Karpas-422 (cell line): ENCODE data around the gene MAPK12. TPM values are rescaled to one million over a fixed set of nuclear protein-coding genes. Genes with fewer than 3 reads are reported as not detected.

Source experiments
- DNase-seq: peaks from one replicate; pipeline ENCODE4 v3.0.0-alpha.2; 2015
- H2AFZ ChIP-seq: fragments of 200-600 bp; sonication (generic); 2 replicates; pipeline ENCODE4 v1.6.1; 2014; ENCODE audit warnings: antibody characterized with exemption, low read length, mixed read lengths
- H3K27ac ChIP-seq: fragments of 200-600 bp; sonication (generic); 2 replicates; pipeline ENCODE4 v1.5.1; 2014; ENCODE audit warnings: mild to moderate bottlenecking, low read length, moderate library complexity
- H3K27me3 ChIP-seq: fragments of 200-600 bp; sonication (generic); 2 replicates; pipeline ENCODE4 v1.6.1; 2014; ENCODE audit warnings: low read length, mixed read lengths
- H3K36me3 ChIP-seq: fragments of 200-600 bp; sonication (generic); 2 replicates; pipeline ENCODE4 v1.6.1; 2014; ENCODE audit warnings: low read length, mixed read lengths; ENCODE audit not compliant: insufficient read depth
- H3K4me1 ChIP-seq: fragments of 200-600 bp; sonication (generic); 2 replicates; pipeline ENCODE4 v1.6.1; 2014; ENCODE audit warnings: mild to moderate bottlenecking, low read length, mixed read lengths
- H3K4me2 ChIP-seq: fragments of 200-600 bp; sonication (generic); 2 replicates; pipeline ENCODE4 v1.6.1; 2014; ENCODE audit warnings: low read length, low read depth, mild to moderate bottlenecking; ENCODE audit not compliant: poor library complexity, severe bottlenecking
- H3K4me3 ChIP-seq: fragments of 200-600 bp; sonication (generic); 2 replicates; pipeline ENCODE4 v1.5.1; 2014; ENCODE audit warnings: mild to moderate bottlenecking, antibody characterized with exemption, low read length, mixed read lengths
- H3K79me2 ChIP-seq: fragments of 200-600 bp; sonication (generic); 2 replicates; pipeline ENCODE4 v1.6.1; 2014; ENCODE audit warnings: mild to moderate bottlenecking, low read length, mixed read lengths
- H3K9ac ChIP-seq: fragments of 200-600 bp; sonication (generic); 2 replicates; pipeline ENCODE4 v1.6.0; 2014; ENCODE audit warnings: low read length
- H3K9me2 ChIP-seq: fragments of 200-600 bp; sonication (generic), shearing (Covaris generic); replicated peaks from 2 replicates; pipeline ENCODE4 v1.6.0; 2014; ENCODE audit warnings: mild to moderate bottlenecking, low read length, moderate library complexity; ENCODE audit not compliant: insufficient read depth
- H3K9me3 ChIP-seq: fragments of 300-700, 200-600 bp; sonication (generic); 2 replicates; pipeline ENCODE4 v1.6.1; 2014; ENCODE audit warnings: low read length, mixed read lengths
- H4K20me1 ChIP-seq: fragments of 200-600 bp; sonication (generic); 2 replicates; pipeline ENCODE4 v1.6.1; 2014; ENCODE audit warnings: mild to moderate bottlenecking, antibody characterized with exemption, low read length, low read depth; ENCODE audit not compliant: insufficient read depth
- total RNA-seq: library from RNA; depleted of rRNA; stranded (reverse); fragments of >200 nt; shearing (Covaris generic); gene quantifications from 2 replicates; pipeline ENCODE4 v1.2.3, GENCODE V29; 2014; ENCODE audit warnings: low replicate concordance

The MAPK12 gene
- total RNA-seq, 1 experiment from 2014 or later, result 45.4 TPM

DNA sequence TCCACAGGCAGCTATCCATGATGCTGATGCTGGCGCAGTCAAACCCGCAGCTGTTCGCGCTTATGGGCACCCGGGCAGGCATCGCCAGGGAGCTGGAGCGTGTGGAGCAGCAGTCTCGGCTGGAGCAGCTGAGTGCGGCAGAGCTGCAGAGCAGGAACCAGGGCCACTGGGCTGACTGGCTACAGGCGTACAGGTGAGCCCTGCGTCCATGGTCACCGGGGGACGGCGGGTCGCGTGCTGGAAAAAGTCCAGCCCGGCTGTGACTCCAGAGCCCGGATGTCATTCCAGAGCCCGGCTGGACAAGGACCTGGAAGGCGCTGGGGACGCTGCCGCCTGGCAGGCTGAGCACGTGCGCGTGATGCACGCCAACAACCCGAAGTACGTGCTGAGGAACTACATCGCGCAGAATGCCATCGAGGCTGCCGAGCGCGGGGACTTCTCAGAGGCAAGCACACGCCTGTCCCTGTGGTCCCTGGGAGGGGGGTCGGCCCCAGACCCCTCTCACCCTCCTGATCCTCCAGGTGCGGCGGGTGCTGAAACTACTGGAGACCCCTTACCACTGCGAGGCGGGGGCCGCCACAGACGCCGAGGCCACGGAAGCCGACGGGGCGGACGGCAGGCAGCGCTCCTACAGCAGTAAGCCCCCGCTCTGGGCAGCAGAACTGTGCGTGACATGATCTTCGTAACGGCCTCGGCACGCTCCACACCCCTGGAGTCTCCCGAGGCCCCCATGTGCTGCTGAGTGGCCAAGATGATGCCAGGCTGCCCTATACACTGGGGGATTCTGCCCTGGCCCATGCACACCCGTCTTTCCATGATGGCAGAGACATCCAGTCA is 44.6 kb downstream of the MAPK12 start:
- Histone ChIP-seq H3K4me2 (no peak overlapping the region), H3K36me3 (peaks cover 24% of the 10 kb centered on the region), H3K27me3 (no peaks in the 10 kb centered on the region), H3K4me3 (no peak overlapping the region), H3K79me2 (peaks cover 25% of the 10 kb centered on the region), H3K4me1 (peaks cover 6% of the 10 kb centered on the region), H3K9ac (no peak overlapping the region), H4K20me1 (peaks cover 11% of the 10 kb centered on the region; the same call in 1 of the 2 replicates), H3K9me3 (no peaks in the 10 kb centered on the region), H3K9me2 (no peaks in the 10 kb centered on the region), H3K27ac (no peak overlapping the region), H2AFZ (no peak overlapping the region)
- no peak for DNase-seq

DNA sequence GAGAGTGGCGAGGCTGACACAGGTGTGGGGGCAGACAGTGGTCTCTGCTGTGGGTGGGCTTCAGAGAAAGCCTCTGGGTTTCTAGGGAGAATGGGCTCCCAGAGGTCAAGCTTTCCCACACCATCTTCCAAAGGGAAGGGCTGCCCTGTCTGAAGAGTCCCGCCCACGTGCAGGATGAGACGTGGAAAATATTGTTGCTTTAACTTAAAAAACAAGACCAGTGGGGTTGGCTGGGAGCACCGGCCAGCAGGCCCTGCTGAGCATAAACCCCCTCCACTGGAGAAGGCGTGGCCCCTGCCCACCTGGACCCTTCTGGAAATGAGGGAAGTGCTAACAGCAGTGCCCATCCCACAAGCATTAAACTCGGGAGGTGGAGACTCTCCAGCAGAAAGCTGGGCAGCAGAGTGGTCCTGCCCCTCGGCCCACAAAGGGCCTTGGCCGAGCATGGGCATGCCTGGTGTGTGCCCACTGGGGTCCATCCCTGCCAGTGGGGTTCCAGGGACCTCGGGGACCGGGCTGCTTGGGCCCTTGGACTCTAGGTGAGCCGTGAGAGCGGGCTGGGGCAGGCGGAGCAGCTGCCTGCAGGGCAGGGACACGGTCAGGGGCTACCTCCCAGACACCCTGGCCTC is 45.3 kb downstream of the MAPK12 start:
- H2AFZ ChIP-seq, result no peak overlapping the region
- H3K79me2 ChIP-seq, result peaks cover 29% of the 10 kb centered on the region
- H3K4me1 ChIP-seq, result peaks cover 6% of the 10 kb centered on the region
- H3K27ac ChIP-seq, result no peak overlapping the region
- peaks cover 27% of the 10 kb centered on the region for H3K36me3 ChIP-seq
- H3K4me2 ChIP-seq, result no peak overlapping the region
- DNase-seq, result no peak
- H3K9me3 ChIP-seq, result no peaks in the 10 kb centered on the region
- peaks cover 13% of the 10 kb centered on the region; the same call in 1 of the 2 replicates for H4K20me1 ChIP-seq
- no peak overlapping the region for H3K9ac ChIP-seq
- no peaks in the 10 kb centered on the region for H3K9me2 ChIP-seq
- H3K27me3 ChIP-seq, result no peaks in the 10 kb centered on the region
- H3K4me3 ChIP-seq, result no peak overlapping the region

DNA sequence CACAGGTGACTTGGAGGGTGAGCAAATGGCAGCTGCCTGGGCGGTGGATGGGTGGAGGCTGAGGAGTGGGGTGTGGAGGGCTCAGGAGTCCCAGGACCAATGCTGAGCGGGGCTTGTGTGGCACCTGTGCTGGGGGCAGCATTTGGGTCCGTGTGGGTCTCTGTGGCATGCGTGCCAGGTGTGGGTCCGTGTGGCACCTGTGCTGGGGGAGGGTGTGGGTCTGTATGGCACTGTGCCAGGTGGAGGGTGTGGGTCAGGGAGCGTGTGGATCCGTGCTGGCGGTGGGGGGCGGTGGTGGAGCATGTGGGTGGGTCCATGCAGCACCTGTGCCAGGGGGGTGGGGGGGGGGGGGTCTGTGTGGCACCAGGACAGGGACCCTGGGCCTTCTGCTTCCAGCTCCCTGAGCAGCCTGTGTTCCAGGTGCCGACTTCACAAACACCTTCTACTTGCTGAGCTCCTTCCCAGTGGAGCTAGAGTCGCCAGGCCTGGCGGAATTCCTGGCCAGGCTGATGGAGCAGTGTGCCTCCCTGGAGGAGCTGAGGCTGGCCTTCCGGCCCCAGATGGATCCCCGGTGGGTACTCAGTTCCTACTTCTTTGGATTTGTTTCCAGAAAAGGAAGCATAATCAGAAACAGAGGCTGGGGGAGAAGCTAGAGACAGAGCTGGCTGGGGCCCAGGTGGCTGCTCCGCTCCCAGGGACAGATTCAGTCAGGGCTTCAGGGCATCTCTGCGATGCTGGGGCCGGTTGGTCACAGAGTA is 46.0 kb downstream of the MAPK12 start:
- Histone ChIP-seq H3K36me3 (peaks cover 27% of the 10 kb centered on the region; the same call in 1 of the 2 replicates), H3K9ac (no peak overlapping the region), H3K9me3 (no peaks in the 10 kb centered on the region), H3K4me3 (no peak overlapping the region), H3K9me2 (no peaks in the 10 kb centered on the region), H3K4me2 (no peak overlapping the region), H3K27me3 (no peaks in the 10 kb centered on the region), H4K20me1 (peaks cover 13% of the 10 kb centered on the region; the same call in 1 of the 2 replicates), H3K4me1 (peaks cover 6% of the 10 kb centered on the region), H3K79me2 (peaks cover 36% of the 10 kb centered on the region), H3K27ac (no peak overlapping the region), H2AFZ (no peak overlapping the region)
- no peak for DNase-seq

DNA sequence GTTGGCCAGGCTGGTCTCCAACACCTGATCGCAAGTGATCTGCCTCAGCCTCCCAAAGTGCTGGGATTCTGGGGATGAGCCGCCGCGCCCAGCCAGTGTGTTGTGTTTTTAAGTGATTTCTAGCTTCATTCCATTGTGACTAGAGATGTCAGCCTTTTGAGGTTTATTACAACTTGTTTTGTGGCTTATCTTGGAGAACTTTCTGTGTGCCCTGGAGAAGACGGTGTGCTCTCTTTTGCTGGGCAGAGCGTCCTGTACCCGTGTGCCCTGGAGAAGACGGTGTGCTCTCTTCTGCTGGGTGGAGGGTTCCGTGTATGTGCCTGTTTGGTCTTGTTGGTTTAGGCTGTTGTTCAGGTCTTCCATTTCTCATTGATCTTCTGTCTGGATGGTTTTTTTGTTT is 48.2 kb downstream of the MAPK12 start:
- Histone ChIP-seq H3K36me3 (peaks cover 32% of the 10 kb centered on the region; the same call in 1 of the 2 replicates), H3K27me3 (no peaks in the 10 kb centered on the region), H3K4me3 (no peak overlapping the region), H3K9me3 (no peaks in the 10 kb centered on the region), H3K4me1 (peaks cover 24% of the 10 kb centered on the region), H3K9ac (no peak overlapping the region), H2AFZ (no peak overlapping the region), H4K20me1 (peaks cover 17% of the 10 kb centered on the region; the same call in 1 of the 2 replicates), H3K4me2 (no peak overlapping the region), H3K9me2 (no peaks in the 10 kb centered on the region), H3K79me2 (peaks cover 43% of the 10 kb centered on the region), H3K27ac (no peak overlapping the region)
- no peak for DNase-seq

DNA sequence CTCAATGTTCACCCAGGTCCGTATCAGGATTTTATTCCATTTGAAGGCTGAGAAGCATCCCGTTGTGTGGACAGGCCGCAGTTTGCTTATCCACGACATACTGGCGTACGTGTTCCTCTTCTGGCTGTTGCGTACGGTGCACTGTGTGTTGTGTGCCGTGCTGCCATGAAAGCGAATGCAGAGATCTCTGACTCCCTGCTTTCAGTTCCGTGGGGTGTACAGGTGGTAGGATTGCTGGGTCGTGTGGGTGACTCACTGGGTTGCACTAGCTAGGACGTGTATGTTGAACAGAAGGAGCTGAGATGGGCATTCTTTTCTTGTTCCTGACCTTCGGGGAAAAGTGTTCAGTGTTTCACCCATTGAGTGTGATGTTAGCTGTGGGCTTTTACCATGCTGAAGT is 50.3 kb downstream of the MAPK12 start:
- H4K20me1 ChIP-seq, result peaks cover 17% of the 10 kb centered on the region; the same call in 1 of the 2 replicates
- H3K27me3 ChIP-seq, result no peaks in the 10 kb centered on the region
- peaks cover 39% of the 10 kb centered on the region for H3K4me1 ChIP-seq
- H3K79me2 ChIP-seq, result peaks cover 43% of the 10 kb centered on the region
- DNase-seq, result no peak
- no peak overlapping the region for H3K9ac ChIP-seq
- peaks cover 36% of the 10 kb centered on the region; the same call in 1 of the 2 replicates for H3K36me3 ChIP-seq
- no peak overlapping the region for H3K27ac ChIP-seq
- no peaks in the 10 kb centered on the region for H3K9me2 ChIP-seq
- H3K9me3 ChIP-seq, result no peaks in the 10 kb centered on the region
- no peak overlapping the region for H3K4me3 ChIP-seq
- no peak overlapping the region for H2AFZ ChIP-seq
- H3K4me2 ChIP-seq, result no peak overlapping the region

DNA sequence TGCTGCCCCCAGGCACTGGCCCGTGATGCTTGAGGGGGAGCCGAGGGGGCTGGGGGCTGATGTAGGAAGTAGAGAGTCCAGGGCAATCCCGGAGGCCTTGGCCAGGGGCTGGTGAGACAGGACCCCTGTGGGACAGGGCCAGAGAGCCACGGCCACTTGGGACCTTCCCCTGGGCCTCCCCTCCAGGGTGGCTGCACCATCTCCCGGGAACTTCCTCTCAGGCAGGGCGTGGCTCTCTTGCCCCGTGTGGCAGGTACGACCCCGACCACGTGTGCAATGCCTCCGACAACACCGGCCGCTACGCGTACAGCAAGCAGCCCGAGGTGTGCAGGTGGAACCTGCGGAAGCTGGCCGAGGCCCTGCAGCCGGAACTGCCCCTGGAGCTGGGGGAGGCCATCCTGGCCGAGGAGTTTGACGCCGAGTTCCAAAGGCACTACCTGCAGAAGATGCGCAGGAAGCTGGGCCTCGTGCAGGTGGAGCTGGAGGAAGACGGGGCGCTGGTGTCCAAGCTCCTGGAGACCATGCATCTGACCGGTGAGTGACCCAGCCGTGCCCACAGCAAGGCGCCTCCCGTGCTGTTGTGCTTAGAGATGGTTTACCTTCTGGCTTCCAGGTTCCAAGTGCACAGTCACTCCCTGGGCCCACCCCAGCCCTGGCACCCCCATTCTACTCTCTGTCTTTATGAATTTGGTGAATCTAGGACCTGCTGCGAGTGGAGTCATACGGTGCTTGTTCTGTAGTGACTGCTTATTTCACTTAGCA is 50.9 kb downstream of the MAPK12 start:
- Histone ChIP-seq H3K9me2 (no peaks in the 10 kb centered on the region), H3K9ac (no peak overlapping the region), H3K36me3 (peaks cover 34% of the 10 kb centered on the region; the same call in 1 of the 2 replicates), H3K9me3 (no peaks in the 10 kb centered on the region), H4K20me1 (peaks cover 17% of the 10 kb centered on the region; the same call in 1 of the 2 replicates), H3K4me1 (peaks cover 45% of the 10 kb centered on the region), H3K27me3 (no peaks in the 10 kb centered on the region), H3K27ac (peak overlapping the region; percentile 87; the same call in 1 of the 2 replicates), H3K4me2 (no peak overlapping the region), H2AFZ (no peak overlapping the region), H3K79me2 (peaks cover 43% of the 10 kb centered on the region), H3K4me3 (no peak overlapping the region)
- no peak for DNase-seq

DNA sequence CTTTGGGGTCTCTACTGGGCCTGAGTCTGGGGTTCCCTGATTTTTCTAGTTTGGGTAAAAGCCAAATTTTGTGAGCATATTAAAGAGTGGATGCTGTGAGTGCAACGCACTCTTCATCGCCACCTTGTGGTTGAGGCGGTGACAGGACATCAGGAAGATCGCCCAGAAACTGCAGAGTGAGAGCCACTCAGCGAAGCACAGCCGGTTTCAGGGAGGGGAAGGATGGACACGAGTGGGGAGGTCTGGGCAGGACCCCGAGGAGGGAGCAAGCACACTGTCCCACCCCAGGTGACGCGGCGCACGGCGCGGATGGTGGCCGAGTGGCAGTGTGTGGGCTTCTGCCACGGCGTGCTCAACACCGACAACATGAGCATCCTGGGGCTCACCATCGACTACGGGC is 51.6 kb downstream of the MAPK12 start:
- Histone ChIP-seq H3K79me2 (peaks cover 39% of the 10 kb centered on the region), H3K9me3 (no peaks in the 10 kb centered on the region), H3K4me1 (peaks cover 51% of the 10 kb centered on the region), H3K4me3 (no peak overlapping the region), H3K9ac (peak overlapping the region; percentile 45), H2AFZ (no peak overlapping the region), H3K27ac (peak overlapping the region; percentile 87), H3K4me2 (no peak overlapping the region), H3K27me3 (no peaks in the 10 kb centered on the region), H3K9me2 (no peaks in the 10 kb centered on the region), H4K20me1 (peaks cover 14% of the 10 kb centered on the region; the same call in 1 of the 2 replicates), H3K36me3 (peaks cover 32% of the 10 kb centered on the region; the same call in 1 of the 2 replicates)
- peak; percentile 89 for DNase-seq
